Left lung (tissue), 10 donors: ENCODE measurements around the gene FAM3D. TPM values are rescaled to one million over a fixed set of nuclear protein-coding genes. Genes with fewer than 3 reads are reported as not detected.

Experiments used
- ATAC-seq: fragments of 200-7000 bp; cut with Tn5 transposase; one replicate; pipeline ENCODE4 v1.9.1; 2020; ENCODE audit warnings: moderate library complexity
- DNase-seq, 4 donors: peaks; one replicate each; pipeline ENCODE4 v3.0.0-alpha.2; 2013 to 2020
- H3K27ac ChIP-seq, 2 donors: fragments of 200-600 bp; sonication (generic) in 1 of 2; one replicate each; pipeline versions ENCODE4 v1.5.0 to v1.8.0; 2020 to 2021
- H3K27me3 ChIP-seq, 2 donors: fragments of 200-600 bp; sonication (generic) in 1 of 2; one replicate each; pipeline versions ENCODE4 v1.5.0 to v1.8.0; 2020 to 2021
- H3K36me3 ChIP-seq, 2 donors: fragments of 200-600 bp; sonication (generic) in 1 of 2; one replicate each; pipeline versions ENCODE4 v1.5.0 to v1.8.0; 2020 to 2021
- H3K4me1 ChIP-seq, 2 donors: fragments of 200-600 bp; one replicate each; pipeline ENCODE4 v1.8.0; 2021
- H3K4me3 ChIP-seq, 2 donors: fragments of 200-600 bp; sonication (generic) in 1 of 2; one replicate each; pipeline versions ENCODE4 v1.5.0 to v1.8.0; 2020 to 2021; ENCODE audit warnings: mild to moderate bottlenecking in 1 of 2
- H3K9me3 ChIP-seq, 2 donors: fragments of 200-600 bp; sonication (generic) in 1 of 2; one replicate each; pipeline versions ENCODE4 v1.5.0 to v1.8.0; 2020 to 2021
- intact Hi-C, 2 donors: fragments of 100-400 bp; cut with DNase I; formaldehyde crosslinking; loops; one replicate each; pipeline versions ENCODE4 v1.11.2 to v1.14.2; 2022
- polyA plus RNA-seq, 6 donors: library from polyadenylated mRNA; unstranded; fragments of 120-200 nt; gene quantifications; one replicate each; pipeline ENCODE4 v1.2.1, GENCODE V29; 2013; ENCODE audit not compliant: insufficient read length in 6 of 6
- total RNA-seq, 2 donors: library from RNA; stranded (reverse); fragmentation: NEBNext Ultra II Directional; extraction: Animal tissue kit (Norgen Biotek cat#: 25700); gene quantifications; one replicate each; pipeline ENCODE4 v1.2.1, GENCODE V29; 2021
- TF ChIP-seq, protein P1 (sequence below), 2 donors: fragments of 200-600 bp; sonication (generic) in 1 of 2; IDR thresholded peaks; one replicate each; pipeline versions ENCODE4 v1.5.0 to v1.8.0; 2021; ENCODE audit warnings: antibody characterized with exemption in 2 of 2
- donor health status: DM: no; HTN: yes; CAD: no.
- donor health status: DM: no; HTN: no; CAD: no.

FAM3D gene
- total and polyA plus RNA-seq, 8 donors = 1.5 to 4.4 (median 3.5) TPM

DNA sequence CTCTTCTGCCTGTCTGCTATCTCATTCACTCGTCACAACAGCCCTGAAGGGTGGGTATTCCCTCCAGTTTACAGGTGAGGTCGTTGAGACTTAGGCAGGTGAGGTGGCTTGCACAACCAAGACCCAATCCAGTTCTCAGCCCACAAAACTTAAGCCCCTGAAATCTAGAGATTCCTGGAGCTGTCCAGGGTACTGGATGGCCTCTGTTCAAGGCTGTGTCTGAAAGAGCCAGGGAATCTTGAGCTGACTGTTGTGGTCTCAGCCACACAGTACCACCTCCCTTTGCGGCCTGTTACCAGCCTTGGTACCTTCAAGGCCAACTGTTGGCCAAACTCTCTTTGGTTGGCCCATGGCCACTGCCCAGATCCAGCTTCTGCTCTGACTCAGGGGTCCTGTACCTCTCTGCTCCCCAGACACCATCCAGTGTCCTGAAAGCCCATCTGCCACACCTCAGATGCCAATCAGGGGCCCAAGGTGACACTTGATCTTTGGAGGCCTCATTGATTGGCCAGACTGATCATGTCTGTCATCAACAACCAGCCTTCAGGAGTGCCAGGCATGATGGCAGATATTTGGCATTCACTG, 78.5 kb downstream of the FAM3D start:
- Histone ChIP-seq H3K36me3 (no peaks in the 10 kb centered on the region), H3K4me1 (peaks cover 0 to 29% of the 10 kb centered on the region in 2 donors), H3K4me3 (no peak overlapping the region), H3K27me3 (peaks cover 18 to 49% of the 10 kb centered on the region in 2 donors), H3K9me3 (no peaks in the 10 kb centered on the region), H3K27ac (no peak overlapping the region)
- intact Hi-C loops = no loop called here
- TF ChIP-seq, protein P1, sequence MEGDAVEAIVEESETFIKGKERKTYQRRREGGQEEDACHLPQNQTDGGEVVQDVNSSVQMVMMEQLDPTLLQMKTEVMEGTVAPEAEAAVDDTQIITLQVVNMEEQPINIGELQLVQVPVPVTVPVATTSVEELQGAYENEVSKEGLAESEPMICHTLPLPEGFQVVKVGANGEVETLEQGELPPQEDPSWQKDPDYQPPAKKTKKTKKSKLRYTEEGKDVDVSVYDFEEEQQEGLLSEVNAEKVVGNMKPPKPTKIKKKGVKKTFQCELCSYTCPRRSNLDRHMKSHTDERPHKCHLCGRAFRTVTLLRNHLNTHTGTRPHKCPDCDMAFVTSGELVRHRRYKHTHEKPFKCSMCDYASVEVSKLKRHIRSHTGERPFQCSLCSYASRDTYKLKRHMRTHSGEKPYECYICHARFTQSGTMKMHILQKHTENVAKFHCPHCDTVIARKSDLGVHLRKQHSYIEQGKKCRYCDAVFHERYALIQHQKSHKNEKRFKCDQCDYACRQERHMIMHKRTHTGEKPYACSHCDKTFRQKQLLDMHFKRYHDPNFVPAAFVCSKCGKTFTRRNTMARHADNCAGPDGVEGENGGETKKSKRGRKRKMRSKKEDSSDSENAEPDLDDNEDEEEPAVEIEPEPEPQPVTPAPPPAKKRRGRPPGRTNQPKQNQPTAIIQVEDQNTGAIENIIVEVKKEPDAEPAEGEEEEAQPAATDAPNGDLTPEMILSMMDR (IDR thresholded peaks at IDR 0.05) = no peak
- DNase-seq (peak in 2 of 4 donors; percentile 48 to 56), ATAC-seq (no peak)

DNA sequence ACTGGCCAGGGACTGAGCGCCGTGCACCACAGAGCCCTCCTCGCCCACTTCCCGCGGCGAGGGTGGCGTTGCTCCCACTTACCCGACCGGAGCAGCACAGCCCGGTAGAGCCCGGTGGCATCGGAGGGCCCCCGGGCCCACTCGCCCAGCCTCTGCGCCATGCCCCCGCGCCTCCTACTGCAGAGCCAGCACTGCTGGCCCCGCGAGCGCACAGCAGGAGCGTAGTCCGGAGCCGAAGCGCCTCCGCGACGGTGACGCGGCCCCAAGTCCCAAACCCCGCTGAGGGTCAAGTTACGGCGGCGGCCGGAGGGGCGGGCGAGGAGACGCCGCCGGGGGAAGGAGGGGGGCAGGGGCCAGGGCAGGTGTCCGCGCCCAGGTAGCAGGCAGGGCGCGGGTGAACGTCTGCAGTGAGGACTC, 79.8 kb downstream of the FAM3D start:
- intact Hi-C loops = no loop called here
- H3K4me1 ChIP-seq = peaks cover 0 to 29% of the 10 kb centered on the region in 2 donors
- no peak overlapping the region for H3K27ac ChIP-seq
- ATAC-seq = no peak
- peaks cover 18 to 49% of the 10 kb centered on the region in 2 donors for H3K27me3 ChIP-seq
- H3K36me3 ChIP-seq = no peaks in the 10 kb centered on the region
- no peak overlapping the region for H3K4me3 ChIP-seq
- DNase-seq = no peak
- TF ChIP-seq, protein P1 (IDR thresholded peaks at IDR 0.05) = no peak
- no peaks in the 10 kb centered on the region for H3K9me3 ChIP-seq

DNA sequence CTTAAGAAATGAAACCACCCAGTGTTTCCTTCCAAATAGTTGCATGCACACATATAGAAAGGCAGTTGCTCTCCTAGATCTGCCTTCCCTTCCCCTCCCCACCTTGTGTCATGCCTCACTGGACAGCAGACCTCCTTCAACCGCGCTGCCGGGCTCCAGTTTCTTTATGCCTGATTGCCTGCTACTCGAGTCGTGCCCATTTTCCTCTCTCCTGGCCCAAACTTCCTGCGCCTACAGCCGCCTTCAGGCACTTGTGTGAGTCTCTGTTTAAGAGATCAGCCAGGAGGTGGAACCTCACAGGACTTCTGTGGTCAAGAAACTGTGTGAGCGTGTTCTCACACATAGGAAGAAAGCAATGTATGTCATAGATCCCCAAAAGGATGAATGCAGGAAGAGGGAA, 80.6 kb downstream of the FAM3D start:
- H3K27ac ChIP-seq = no peak overlapping the region
- DNase-seq = no peak
- no peaks in the 10 kb centered on the region for H3K36me3 ChIP-seq
- H3K4me3 ChIP-seq = no peak overlapping the region
- H3K4me1 ChIP-seq = peaks cover 0 to 29% of the 10 kb centered on the region in 2 donors
- peaks cover 18 to 49% of the 10 kb centered on the region in 2 donors for H3K27me3 ChIP-seq
- intact Hi-C loops = no loop called here
- H3K9me3 ChIP-seq = no peaks in the 10 kb centered on the region
- TF ChIP-seq, protein P1 (IDR thresholded peaks at IDR 0.05) = no peak
- no peak for ATAC-seq

DNA sequence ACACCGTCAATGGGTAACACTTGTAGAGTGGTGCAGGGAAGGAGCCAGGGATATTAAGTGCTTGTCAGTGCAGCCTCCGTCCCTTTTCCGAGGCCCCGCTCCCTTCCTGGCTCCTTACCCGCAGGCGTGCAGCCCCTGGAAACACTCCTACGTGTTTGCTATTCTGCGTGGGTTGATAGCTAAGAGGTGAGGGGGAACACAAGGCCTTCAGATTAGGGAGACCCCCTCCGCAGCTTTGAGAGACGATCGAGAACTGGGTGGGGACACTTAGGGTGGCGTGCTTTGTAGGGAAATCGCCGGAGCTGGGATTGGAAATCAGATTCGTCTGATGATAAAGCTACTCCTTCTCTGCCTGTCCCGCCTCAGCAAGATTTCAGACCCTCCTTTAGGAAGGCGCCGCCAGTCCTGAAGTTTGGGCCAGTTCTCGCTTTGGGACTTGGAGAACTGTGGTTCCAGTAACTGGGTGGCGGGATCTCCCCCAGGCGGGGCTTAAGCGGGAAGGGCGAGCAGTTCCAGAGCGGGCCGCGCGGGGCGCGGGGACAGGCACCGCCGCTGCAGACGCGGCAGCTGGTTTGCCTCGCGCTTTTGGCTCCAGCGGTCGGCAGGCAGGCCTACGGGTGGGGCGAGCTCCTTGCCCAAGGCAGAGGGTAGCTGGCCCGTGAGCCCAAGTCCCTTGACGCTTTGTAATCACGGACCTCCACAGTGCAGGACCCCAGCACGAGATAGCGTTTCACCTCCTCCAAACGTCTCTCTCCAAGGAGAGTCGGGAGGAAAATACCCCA, 81.4 kb downstream of the FAM3D start:
- Histone ChIP-seq H3K4me3 (peak overlapping the region; percentile 41 to 54), H3K27me3 (peaks cover 18 to 49% of the 10 kb centered on the region in 2 donors), H3K27ac (peak overlapping the region; percentile 51 to 76), H3K9me3 (no peaks in the 10 kb centered on the region), H3K4me1 (peaks cover 0 to 29% of the 10 kb centered on the region in 2 donors), H3K36me3 (no peaks in the 10 kb centered on the region)
- peak; percentile 66 to 94 (median 76) for DNase-seq
- intact Hi-C loops = no loop called here
- TF ChIP-seq, protein P1 (IDR thresholded peaks at IDR 0.05) = peak; percentile 90 to 92
- ATAC-seq = peak; percentile 97

DNA sequence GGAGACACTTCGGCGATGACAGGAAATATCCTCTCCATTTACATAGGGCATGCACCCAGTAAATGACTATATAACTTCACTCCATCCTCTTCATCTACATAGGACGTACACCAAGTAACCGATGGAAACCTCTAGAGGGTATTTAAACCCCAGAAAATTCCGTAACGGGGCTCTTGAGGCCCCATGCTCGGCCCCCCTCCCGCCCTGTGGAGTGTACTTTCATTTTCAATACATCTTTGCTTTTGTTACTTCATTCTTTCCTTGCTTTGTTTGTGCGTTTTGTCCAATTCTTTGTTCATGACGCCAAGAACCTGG, 81.9 kb downstream of the FAM3D start:
- DNase-seq = no peak
- H3K9me3 ChIP-seq = no peaks in the 10 kb centered on the region
- peak; percentile 37 for ATAC-seq
- intact Hi-C loops = no loop called here
- peaks cover 0 to 29% of the 10 kb centered on the region in 2 donors for H3K4me1 ChIP-seq
- H3K36me3 ChIP-seq = no peaks in the 10 kb centered on the region
- H3K27ac ChIP-seq = peak overlapping the region; percentile 51 to 76
- TF ChIP-seq, protein P1 (IDR thresholded peaks at IDR 0.05) = no peak
- H3K27me3 ChIP-seq = peaks cover 18 to 49% of the 10 kb centered on the region in 2 donors
- H3K4me3 ChIP-seq = peak overlapping the region; percentile 41 to 54
